Left cardiac atrium (tissue), 4 donors: Measurements from ENCODE around the gene PCDHGB4. TPM values are rescaled to one million over a fixed set of nuclear protein-coding genes. Genes with fewer than 3 reads are reported as not detected.
"Not testable (repeated sequence)": the region's sequence is repeated elsewhere in the genome, so short reads cannot be mapped to it uniquely, and the experiment has no call there.

Experiments
- ATAC-seq, 2 donors: fragments of 200-7000 bp; cut with Tn5 transposase; one replicate each; pipeline ENCODE4 v1.9.1; 2020; ENCODE audit warnings: mild to moderate bottlenecking in 2 of 2, moderate library complexity in 2 of 2
- DNase-seq: peaks from one replicate; pipeline ENCODE4 v3.0.0-alpha.2; 2020
- intact Hi-C, 2 donors: fragments of 100-400 bp; cut with DNase I; formaldehyde crosslinking; loops; one replicate each; pipeline versions ENCODE4 v1.14.1 to v1.15.1; 2022 to 2023
- total RNA-seq, 2 donors: library from RNA; stranded (reverse); fragmentation: NEBNext Ultra II Directional; extraction: Animal tissue kit (Norgen Biotek cat#: 25700); gene quantifications; one replicate each; pipeline ENCODE4 v1.2.1, GENCODE V29; 2021
- donor health status: DM: no; HTN: yes; CAD: no.
- donor health status: DM: no; HTN: yes; CAD: no; lungs with severe emphysema.
- donor health status: DM: yes; HTN: yes; CAD: no.
- donor health status: Dilated cardiomyopathy.

Gene PCDHGB4
- total RNA-seq, 2 donors from 2014 or later, result 4.4 to 4.5 TPM

DNA sequence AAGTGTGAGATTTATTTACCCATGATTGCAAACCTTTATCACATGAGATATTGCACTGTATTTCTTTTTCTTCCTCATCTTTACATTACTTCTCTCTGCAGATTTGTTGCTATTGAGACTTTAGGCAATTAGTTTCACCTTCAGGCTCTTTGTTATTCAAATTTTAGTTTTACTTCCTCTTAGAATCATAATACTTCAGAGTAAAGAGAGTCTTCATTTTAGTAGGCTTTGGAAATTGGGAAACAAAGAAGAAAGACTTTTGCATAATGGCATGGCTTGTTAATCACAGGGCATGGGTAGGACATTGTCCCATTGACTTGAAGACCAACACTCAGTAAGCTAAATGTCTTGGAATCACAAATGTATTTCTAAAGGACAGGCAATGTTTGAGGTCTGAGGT, 24.8 kb upstream of the PCDHGB4 start:
- DNase-seq (no peak), ATAC-seq (no peak)
- intact Hi-C loops, result no loop called here

DNA sequence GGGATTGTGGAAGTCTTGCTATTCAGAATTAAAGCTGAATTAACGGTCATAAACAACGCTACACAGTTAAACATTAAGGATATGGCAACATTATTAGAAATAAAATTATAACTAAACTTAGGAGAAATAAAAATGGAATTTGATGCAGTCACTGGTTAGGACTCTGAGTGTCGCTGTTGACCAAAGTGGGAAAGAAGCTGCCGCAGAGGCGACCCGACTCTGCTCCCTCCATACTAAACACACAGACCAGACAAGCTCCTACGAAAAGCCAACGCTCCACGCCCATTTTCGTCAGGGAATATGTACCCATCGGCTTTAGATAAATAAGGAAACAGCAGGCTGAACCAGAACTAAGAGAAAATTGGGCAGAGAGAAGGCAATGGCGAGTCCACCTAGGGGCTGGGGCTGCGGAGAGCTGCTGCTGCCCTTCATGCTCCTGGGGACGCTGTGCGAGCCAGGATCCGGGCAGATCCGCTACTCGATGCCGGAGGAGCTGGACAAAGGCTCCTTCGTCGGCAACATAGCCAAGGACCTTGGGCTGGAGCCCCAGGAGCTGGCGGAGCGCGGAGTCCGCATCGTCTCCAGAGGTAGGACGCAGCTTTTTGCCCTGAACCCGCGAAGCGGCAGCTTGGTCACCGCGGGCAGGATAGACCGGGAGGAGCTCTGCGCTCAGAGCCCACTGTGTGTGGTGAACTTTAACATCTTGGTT, 23.4 kb upstream of the PCDHGB4 start, which contains the start of gene PCDHGA5:
TSS of gene PCDHGA5 (plus strand) at position 211 of the 709 bp plus-strand sequence. CDS start at position 380, 169 bp downstream.
- intact Hi-C loops, result no loop called here
- ATAC-seq (no peak), DNase-seq (no peak)

DNA sequence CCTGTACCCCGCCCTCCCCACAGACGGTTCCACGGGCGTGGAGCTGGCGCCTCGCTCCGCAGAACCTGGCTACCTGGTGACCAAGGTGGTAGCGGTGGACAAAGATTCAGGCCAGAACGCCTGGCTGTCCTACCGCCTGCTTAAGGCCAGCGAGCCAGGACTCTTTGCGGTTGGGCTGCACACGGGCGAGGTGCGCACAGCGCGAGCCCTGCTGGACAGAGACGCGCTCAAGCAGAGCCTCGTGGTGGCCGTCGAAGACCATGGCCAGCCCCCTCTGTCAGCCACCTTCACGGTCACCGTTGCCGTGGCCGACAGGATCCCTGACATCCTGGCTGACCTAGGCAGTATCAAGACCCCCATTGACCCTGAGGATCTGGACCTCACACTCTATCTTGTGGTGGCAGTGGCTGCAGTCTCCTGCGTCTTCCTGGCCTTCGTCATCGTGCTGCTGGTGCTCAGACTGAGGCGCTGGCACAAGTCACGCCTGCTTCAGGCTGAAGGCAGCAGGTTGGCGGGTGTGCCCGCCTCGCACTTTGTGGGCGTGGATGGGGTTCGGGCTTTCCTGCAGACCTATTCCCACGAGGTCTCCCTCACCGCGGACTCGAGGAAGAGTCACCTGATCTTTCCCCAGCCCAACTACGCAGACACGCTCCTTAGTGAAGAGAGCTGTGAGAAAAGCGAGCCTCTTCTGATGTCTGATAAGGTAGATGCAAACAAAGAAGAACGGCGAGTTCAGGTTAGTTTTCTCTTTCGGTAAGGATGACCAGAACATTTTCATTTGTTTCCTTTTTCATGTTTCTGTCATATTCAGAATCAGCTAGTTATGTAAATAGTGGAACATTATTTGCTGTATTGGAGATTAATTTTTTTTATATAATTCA, 21.2 kb upstream of the PCDHGB4 start:
- no peak for ATAC-seq
- DNase-seq, result no peak
- intact Hi-C loops, result no loop called here

DNA sequence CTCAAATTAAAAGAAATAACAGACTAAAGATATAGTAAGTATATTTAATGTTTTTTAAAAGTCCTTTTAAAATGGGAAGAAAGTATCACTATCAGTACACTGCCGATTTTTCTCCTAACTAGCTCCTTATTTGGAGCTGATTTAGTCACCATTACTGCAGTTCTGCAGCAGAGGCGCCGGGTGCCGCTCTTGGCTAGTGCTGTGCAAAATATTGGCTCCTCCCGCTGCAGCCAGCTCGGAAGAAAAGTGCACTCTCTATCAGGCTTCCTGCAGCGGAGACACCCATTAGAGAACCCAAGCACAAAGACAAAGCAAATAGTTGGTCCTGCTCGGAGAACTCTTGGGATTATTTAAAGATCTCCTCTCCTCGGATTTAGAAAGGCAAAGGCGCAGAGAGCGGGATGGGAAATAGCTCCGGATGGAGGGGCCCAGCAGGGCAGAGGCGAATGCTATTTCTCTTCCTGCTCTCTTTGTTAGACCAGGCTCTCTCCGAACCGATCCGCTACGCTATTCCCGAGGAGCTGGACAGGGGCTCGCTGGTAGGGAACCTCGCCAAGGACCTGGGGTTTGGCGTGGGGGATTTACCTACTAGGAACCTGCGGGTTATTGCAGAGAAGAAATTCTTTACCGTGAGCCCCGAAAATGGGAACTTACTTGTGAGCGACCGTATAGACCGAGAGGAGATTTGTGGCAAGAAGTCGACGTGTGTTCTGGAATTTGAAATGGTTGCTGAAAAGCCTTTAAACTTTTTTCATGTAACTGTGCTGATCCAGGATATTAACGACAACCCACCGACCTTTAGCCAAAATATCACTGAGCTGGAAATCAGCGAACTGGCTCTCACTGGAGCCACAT, 17.3 kb upstream of the PCDHGB4 start, which contains the start of gene PCDHGB3:
TSS of gene PCDHGB3 (plus strand) at position 249 of the 855 bp plus-strand sequence. CDS start at position 402, 153 bp downstream.
- DNase-seq (peak; percentile 49), ATAC-seq (peak; percentile 86 to 90)
- intact Hi-C loops, result no loop called here

- ATAC-seq (peak in 1 of 2 donors; percentile 21), DNase-seq (no peak)
- intact Hi-C loops, result no loop called here
Observed at GRCh38 chr5:141371572-141372475, 15.7 kb upstream of the PCDHGB4 start.

DNA sequence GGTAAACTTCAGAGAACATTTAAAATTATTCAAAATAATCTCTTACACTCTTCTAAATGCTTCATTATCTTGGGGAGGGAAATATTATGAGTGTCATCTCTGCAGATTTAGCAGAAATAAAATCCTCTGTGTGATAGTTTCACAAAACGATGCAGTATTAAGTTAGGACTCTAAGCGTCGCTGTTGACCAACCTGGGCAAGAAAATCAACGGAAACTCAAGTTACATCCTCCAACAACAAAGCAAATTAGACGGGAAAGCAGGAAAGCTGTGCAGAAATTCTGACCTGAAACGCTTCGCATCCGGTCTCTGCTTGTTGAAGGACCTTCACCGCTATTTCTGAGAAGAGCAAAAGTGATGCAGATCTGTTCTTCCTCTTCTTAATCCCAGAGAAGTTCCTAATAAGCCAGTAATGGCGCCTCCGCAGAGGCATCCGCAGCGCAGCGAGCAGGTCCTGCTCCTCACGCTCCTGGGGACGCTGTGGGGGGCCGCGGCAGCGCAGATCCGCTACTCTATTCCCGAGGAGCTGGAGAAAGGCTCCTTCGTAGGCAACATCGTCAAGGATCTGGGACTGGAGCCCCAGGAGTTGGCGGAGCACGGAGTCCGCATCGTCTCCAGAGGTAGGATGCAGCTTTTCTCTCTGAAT, 13.7 kb upstream of the PCDHGB4 start, which contains the start of gene PCDHGA6:
TSS of gene PCDHGA6 (plus strand) at position 219 of the 645 bp plus-strand sequence. CDS start at position 412, 193 bp downstream.
- ATAC-seq (no peak), DNase-seq (no peak)
- intact Hi-C loops, result no loop called here

DNA sequence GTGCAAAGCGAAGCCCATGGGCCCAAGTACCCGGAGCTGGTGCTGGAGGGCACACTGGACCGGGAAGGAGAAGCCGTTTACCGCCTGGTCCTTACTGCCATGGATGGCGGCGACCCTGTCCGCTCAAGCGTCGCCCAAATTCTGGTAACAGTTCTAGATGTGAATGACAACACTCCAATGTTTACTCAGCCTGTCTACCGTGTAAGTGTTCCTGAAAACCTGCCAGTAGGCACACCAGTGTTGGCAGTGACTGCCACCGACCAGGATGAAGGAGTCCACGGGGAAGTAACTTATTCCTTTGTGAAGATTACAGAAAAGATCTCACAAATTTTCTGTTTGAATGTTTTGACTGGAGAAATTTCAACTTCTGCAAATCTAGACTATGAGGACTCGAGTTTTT, 12.9 kb upstream of the PCDHGB4 start:
- intact Hi-C loops, result no loop called here
- ATAC-seq (no peak), DNase-seq (no peak)

DNA sequence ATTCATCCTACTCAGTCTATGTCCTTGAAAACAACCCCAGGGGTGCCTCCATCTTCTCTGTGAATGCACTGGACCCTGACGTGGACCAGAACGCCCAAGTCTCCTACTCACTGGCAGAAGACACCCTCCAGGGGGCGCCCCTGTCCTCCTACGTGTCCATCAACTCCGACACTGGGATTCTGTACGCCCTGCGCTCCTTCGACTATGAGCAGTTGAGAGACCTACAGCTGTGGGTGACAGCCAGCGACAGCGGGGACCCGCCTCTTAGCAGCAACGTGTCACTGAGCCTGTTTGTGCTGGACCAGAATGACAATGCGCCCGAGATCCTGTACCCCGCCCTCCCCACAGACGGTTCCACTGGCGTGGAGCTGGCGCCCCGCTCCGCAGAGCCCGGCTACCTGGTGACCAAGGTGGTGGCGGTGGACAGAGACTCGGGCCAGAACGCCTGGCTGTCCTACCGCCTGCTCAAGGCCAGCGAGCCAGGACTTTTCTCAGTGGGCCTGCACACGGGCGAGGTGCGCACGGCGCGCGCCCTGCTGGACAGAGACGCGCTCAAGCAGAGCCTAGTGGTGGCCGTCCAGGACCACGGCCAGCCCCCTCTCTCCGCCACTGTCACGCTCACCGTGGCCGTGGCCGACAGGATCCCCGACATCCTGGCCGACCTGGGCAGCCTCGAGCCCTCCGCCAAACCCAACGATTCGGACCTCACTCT, 11.9 kb upstream of the PCDHGB4 start:
- DNase-seq, ATAC-seq, intact Hi-C loops: not testable (repeated sequence)

- ATAC-seq (peak in 1 of 2 donors; percentile 34), DNase-seq (no peak)
- intact Hi-C loops, result no loop called here
Observed at GRCh38 chr5:141382469-141383294, 4.8 kb upstream of the PCDHGB4 start, which contains the start of gene PCDHGA7. Gene PCDHGA7 (plus strand): TSS chr5:141382742. CDS start chr5:141382900, 158 bp downstream.

DNA sequence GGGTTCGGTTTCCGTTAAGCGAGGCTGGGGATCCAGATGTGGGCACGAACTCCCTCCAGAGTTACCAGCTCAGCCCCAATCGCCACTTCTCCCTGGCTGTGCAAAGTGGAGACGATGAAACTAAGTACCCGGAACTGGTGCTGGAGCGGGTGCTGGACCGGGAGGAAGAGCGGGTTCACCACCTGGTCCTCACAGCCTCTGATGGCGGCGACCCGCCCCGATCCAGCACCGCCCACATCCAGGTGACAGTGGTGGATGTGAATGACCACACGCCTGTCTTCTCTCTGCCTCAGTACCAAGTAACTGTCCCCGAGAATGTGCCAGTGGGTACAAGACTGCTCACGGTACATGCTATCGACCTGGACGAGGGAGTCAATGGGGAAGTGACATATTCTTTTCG, 4.2 kb upstream of the PCDHGB4 start:
- intact Hi-C loops, result no loop called here
- no peak for DNase-seq
- no peak for ATAC-seq

DNA sequence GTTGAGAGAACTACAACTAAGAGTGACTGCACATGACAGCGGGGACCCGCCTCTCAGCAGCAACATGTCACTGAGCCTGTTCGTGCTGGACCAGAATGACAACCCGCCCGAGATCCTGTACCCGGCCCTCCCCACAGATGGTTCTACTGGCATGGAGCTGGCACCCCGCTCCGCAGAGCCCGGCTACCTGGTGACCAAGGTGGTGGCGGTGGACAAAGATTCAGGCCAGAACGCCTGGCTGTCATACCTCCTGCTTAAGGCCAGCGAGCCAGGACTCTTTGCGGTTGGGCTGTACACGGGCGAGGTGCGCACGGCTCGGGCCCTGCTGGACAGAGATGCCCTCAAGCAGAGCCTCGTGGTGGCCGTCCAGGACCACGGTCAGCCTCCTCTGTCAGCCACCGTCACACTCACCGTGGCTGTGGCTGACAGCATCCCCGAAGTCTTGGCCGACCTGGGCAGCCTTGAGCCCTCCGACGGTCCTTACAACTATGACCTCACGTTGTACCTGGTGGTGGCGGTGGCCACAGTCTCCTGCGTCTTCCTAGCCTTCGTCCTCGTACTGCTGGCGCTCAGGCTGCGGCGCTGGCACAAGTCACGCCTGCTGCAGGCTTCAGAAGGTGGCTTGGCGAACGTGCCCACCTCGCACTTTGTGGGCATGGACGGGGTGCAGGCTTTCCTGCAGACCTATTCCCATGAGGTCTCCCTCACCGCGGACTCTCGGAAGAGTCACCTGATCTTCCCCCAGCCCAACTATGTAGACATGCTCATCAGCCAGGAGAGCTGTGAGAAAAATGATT, 2.8 kb upstream of the PCDHGB4 start:
- no peak for ATAC-seq
- DNase-seq, result no peak
- intact Hi-C loops, result no loop called here

GRCh38 chr5:141388661-141389060, 1.2 kb downstream of the PCDHGB4 start:
- DNase-seq (no peak), ATAC-seq (no peak)
- intact Hi-C loops, result no loop called here

GRCh38 chr5:141389153-141390042, 1.9 kb downstream of the PCDHGB4 start:
- DNase-seq (no peak), ATAC-seq (no peak)
- intact Hi-C loops, result no loop called here
